GM12874 (cell line): ENCODE data around the gene GUCD1.

Source experiments
- TF ChIP-seq, protein P1 (sequence below): IDR thresholded peaks from 2 replicates; pipeline ENCODE4 v1.5.1; 2011; ENCODE audit warnings: low read depth, mild to moderate bottlenecking, control low read depth, low read length, moderate library complexity; ENCODE audit not compliant: insufficient read depth

Gene GUCD1

GRCh38 chr22:24513378-24514240 is 41.3 kb downstream of the GUCD1 start:
- TF ChIP-seq, protein P1, sequence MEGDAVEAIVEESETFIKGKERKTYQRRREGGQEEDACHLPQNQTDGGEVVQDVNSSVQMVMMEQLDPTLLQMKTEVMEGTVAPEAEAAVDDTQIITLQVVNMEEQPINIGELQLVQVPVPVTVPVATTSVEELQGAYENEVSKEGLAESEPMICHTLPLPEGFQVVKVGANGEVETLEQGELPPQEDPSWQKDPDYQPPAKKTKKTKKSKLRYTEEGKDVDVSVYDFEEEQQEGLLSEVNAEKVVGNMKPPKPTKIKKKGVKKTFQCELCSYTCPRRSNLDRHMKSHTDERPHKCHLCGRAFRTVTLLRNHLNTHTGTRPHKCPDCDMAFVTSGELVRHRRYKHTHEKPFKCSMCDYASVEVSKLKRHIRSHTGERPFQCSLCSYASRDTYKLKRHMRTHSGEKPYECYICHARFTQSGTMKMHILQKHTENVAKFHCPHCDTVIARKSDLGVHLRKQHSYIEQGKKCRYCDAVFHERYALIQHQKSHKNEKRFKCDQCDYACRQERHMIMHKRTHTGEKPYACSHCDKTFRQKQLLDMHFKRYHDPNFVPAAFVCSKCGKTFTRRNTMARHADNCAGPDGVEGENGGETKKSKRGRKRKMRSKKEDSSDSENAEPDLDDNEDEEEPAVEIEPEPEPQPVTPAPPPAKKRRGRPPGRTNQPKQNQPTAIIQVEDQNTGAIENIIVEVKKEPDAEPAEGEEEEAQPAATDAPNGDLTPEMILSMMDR: no peak

- TF ChIP-seq, protein P1: no peak
Measured at GRCh38 chr22:24512043-24512442, 42.9 kb downstream of the GUCD1 start.

DNA sequence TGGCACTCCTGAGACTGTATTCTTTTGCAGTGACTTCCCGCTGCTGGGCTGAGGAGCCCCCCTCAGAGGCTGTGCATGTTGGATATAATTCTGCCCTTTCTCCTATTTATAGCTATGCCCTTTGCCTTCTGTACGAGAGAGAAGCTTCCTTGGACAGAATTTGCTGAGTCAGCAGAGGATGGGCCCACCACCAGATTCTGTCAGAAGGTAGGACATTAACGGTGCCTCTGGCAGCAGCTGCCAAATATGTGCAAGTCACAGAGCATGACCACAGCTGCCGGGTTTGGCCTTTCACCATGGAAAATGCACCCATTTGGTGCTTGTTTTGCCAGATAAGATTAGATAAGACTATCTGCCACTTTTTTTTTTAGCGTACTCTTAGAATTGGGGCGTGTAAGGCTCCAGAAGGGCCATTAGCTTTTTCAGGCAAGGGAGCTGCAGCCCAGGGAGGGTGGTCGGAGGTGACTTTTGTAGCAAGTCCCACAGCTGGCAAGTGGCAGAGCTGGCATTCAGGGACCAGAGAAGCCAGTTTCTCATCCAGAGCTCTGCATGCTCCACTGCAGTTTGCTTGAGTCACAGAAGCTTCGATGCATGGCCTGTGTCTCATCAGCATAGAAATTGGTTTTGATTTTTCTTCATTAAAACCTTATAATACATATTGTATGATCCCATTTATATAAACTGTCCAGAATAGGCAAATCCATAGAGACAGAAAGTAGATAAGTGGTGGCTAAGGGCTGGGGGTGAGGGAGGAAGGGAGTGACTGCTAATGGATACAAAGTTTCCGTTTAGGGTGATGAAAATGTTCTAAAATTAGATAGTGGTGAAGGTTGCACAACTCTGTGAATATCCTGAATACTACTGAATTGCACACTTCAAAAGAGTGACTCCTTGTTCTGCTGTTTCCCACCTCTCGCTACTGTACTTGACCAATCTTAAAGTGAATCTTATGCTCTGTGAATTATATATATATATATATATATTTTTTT is 44.0 kb downstream of the GUCD1 start:
- TF ChIP-seq, protein P1: no peak

- TF ChIP-seq, protein P1: no peak
Measured at GRCh38 chr22:24507716-24508115, 47.2 kb downstream of the GUCD1 start.

GRCh38 chr22:24506802-24507438 is 48.0 kb downstream of the GUCD1 start:
- TF ChIP-seq, protein P1: no peak

DNA sequence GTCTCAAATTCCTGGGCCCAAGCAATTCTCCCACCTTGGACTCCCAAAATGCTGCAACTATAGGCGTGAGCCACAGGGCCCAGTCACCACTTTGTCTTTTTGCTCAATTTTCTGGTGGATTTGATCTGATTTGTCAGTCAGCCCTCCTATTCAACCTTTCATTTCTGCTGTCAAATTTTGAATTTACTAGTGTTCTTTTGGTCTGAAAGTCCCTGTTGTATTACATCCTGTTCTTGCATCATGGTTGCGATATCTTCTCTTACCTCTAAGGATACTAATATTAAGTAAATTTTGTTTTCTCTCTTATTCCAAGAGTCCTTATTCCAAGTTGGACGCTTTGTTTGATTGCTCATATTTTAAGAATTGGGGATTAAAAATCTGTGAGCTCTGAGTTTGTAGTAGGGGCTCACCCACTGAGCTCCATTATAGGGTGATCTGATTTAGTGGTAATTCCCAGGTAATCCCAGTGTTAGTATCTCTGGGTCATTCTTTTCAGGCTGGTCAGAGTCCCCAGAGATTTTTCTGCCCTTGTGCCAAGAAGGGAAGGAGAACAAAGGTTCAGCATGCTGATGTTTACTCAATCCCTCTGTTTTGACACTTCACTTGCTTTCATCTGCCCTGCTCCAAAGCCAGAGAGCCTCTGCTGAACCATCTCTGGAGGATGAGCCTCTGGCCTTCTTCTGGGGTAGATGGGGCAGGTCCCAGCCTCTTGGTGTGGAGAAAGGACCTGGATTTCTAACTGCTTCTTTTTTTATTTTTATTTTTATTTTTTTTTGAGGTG is 49.8 kb downstream of the GUCD1 start:
- TF ChIP-seq, protein P1: no peak
